Amygdala (tissue), 56 donors: ENCODE data around the gene SMC5.
"Not testable (repeated sequence)": the region's sequence is repeated elsewhere in the genome, so short reads cannot be mapped to it uniquely, and the experiment has no call there.

Experiments used
- DNase-seq, 56 donors: peaks; one replicate each; lab custom pipeline; 2025; lab: John Stamatoyannopoulos, UW

Gene SMC5

DNA sequence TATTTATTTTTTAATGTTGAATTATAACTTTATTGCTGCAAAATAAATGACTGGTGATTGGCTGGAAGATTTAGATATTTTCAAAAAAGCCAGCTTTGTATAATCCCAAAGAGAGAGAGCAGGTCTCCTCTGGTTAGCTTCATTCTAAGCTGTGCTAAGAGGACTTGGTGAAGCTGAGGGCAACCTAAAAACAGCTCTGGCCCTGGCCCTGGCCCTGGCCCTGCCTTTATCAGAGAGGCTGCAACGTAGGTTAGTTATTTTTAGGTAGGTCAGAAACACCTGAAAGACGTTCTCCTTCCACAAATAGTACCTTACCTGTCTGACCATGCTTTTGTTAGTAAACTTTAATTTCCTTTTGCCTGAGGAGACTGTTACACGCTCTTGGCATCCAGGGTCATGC lies 97.0 kb downstream of the SMC5 start:
- no peak for DNase-seq

DNA sequence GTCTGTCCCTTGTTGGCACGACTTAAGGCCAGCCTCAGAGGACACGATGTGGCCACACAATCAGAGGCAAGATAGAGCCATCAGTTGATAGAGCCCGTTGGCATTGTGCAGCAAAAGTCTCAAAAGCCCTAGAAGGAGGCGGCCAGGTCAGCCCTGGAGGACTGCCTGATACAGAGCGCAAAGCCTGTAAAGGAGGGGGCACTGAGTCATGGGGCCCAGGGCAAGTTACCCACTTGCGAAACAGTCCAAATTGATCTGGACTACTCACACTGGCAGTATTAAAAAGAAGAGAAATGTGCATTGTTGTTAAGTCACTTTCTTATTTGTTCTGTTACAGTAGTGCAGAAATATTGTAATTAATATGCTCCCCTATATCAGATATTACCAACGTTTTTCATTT lies 104.2 kb downstream of the SMC5 start:
- no peak for DNase-seq

DNA sequence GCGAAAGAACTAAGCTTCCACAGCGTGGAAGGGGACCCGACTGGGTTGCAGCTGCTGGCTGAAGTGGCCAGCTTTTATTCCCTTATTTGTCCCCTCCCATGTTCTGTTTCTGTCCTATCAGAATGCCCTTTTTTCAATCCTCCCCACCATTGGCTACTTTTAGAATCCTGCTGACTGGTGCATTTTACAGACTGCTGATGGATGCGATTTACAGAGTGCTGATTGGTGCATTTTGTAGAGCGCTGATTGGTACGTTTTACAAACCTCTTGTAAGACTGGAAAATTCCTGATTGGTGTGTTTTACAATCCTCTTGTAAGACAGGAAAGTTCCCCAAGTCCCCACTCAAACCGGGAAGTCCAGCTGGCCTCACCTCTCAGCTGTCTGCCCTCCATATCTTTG lies 105.0 kb downstream of the SMC5 start:
- DNase-seq: no peak

DNA sequence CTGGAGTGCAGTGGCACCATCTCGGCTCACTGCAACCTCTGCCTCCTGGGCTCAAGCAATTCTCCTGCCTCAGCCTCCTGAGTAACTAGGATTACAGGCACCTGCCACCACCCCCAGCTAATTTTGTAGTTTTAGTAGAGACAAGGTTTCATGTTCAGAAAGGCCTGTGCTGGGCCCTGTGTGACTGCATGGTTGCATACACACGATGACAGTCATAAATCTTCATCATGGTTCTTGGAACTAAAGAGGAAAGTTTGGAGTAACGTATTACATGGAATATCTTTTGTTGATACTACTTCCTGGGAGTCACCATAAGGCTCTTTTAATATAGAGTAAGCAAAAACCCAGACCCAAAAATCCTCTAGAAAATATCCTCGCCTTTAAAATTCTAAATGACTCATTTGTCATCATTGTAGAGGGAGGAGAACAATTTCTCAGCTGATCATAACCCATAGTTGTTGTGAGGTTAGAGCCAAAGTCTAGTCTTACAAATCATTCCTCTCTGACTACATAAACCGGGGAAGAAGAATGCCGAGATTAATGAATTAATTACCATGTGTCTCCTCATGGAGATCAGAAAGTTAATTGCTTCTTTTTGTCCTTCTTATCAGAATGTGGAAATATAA lies 108.6 kb downstream of the SMC5 start:
- no peak for DNase-seq

DNA sequence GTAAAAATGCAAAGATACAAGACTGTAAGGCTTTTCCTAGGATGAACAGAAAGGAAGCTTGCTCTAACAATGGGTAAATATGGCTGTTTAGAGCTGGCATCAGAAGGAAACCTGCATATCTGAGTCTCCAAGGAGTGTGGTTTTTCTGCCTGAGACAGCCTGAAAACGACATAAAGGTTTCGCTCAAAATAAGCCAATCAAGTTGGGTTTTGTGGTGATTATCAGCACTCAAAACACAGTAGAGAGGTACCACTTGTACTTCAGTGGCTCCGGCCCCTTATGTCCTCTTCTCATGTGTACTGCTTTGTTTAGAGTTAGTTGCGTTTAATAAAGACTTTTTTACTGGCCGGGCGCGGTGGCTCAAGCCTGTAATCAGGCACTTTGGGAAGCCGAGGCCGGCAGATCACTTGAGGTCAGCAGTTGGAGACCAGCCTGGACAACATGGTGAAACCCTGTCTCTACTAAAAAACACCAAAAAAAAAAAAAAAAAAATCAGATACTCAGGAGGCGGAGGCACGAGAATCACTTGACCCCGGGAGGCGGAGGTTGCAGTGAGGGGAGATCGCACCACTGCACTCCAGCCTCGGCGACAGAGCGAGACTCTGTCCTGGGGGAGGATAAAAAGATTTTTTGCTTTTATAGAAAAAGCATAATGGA lies 116.3 kb downstream of the SMC5 start:
- DNase-seq: no peak

DNA sequence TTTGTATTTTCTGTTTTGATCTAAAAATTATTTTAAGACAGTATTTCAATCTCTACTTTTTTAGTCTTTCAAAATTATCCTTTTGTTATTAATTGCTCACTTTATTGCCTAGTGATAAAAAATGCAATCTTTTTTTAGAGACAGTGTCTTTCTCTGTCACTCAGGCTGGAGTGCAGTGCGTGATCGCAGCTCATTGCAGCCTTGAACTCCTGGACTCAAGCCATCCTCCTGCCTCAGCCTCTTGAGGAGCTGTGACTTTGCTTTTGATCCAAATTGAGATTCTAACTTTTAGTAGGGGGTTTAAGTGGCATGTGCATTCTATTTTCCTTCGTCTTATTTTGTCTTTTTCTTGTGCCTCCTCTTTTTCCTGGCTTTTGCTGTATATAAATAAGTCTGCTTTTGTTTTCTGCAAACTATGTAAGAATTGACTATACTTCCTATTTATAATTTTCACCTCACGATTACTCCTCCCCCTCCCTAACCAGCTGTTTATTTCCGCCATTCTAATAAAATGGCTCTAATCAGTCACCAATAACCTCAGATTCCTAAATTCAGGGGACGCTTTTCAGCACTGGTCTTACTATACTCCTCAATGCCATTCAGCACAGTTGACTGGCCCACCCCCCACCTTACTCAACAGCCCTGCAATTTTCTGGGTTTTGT lies 123.4 kb downstream of the SMC5 start:
- no peak for DNase-seq

DNA sequence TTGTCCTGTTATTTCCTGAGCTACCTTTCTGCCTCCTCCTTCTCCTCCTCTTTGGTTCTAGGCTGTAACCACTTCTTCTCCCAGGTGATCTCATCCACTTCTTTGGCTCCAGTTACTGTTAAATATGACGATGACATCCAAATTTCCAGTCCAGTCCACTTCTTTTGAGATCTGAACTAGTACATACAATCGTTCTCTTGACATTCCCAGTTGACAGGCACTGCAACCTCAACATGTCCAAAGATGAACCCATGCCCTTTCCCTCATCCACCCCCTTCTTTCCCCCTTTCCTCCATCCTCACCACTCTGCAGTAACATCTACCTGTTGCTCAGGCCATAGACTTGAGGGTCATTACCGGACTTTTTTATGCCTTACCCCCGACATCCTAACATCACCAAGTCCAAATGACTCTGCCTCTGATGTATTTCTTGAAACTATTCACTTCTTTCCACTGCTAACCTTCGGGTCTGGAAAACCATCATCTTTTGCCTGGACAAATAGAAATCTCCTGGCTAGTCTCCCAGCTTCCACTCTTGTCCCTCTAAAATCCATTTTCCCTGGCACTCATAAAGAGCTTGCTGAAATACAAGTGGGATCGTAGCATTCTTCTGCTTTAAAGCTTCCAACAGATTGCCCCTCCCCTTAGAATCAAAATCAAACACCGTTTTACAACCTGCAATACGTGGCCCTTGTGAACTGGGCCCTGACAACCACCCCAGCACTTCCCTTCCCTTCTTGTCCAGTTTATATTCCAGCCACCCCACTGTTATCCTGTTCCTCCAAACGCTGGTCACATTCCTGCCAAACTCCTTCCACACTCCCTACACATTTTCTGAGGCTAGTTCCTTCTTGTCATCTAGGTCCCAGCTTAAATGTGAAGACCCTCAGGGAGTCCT lies 124.2 kb downstream of the SMC5 start:
- no peak for DNase-seq

DNA sequence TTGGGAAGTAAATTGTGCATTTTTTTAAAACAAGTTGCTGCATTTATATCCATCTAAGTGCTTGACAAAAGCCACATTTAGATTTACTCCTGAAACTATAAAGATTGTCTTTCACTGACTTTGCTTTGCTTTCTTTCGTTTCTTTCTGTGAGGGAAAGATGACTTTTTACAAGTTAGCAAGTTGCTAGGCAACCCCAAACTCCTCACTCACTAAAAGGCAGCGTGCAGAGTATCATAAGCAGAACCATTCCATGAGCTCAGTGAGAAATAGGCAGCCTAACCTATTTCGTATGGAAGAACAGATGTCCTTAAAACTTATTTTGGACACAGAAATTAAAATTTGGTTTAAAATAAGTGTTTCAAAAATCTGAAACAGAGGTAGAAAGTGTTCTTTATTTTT lies 126.6 kb downstream of the SMC5 start:
- no peak for DNase-seq

DNA sequence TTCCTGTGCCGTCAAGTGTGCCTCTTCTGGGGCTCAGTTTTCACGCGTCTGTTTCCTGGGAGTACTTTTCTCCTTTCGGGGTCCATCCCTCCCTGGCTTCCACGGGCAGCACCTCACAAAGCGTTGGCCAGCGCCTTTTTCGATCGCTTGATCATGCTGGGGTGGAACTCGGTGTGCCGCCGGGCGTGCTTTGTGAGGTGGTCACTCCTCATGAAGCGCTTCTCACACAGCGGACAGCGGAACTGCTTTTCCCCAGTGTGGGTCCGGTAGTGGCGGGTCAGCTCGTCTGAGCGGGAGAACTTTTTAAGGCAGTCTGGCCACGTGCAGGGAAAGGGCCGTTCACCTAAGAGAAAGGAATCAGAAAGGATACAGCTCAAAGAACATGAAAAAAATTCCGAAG lies 128.9 kb downstream of the SMC5 start:
- no peak for DNase-seq

DNA sequence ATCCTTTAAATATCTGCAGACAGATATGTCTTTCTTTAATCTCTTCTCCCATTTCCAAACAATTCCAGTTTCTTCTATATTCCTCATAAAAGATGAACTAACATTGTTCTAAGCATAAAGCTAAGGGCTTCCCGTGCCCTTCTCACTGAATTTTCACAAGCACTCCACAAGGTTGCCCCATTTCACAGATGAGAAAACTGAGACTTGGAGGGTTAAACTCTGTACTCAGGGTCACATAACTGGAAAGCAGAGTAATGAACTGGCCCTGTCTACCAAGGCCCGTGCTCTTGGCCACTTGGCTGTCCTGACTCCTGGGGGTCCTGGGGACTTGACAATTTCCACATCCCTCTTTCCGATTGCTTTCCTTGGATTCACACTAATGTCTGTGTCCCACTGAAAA lies 130.4 kb downstream of the SMC5 start:
- DNase-seq: no peak

DNA sequence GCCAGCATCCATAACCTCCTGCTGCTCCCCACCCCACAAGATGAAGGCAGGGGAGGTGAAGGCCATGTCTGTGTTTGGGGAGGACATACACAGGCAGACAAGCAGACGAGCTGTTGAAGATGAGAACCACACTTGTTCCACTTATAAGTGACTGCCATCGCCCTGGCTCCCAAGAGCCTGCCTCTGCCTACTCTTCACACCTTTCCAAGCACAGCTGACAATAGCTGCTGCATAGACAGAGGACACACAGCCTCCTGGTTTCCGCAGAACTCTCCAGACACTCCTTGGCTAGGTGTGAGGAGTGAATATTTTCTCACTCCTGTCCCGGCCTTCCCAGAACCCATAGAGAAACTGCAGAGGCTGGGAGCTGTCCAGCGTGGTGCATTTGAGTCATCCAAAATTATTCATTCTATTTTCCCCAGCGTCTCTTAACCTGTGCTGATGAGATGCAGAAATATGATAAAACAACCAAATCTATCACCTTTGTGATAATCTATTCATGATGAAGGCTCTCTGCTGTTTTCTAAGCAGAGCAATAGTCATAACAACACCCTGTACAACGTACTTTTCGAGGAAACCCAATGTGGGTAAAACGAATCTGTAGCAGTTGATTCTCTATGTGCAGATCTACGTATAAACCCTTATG lies 131.0 kb downstream of the SMC5 start:
- peak in 2 of 56 donors; percentile 9 to 13 for DNase-seq

DNA sequence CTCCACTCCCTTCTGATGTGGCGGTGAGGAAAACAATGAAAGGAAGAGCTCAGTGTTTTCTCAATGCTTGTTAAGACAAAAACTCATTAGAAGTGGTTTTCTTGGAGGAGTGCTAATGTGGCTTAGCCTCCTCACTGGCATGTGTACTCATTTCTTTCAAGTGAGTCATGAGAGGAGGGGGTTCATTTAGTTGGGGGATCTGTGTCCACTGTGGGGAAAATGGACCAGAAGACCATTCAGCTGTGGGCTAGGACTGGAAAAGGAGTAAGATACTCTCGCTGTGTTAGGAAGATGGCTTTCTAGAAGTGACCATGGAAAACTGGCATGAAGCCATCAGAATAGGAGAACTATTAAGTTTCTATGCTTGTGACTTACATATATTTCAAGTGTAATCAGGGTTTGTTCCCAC lies 132.2 kb downstream of the SMC5 start:
- no peak for DNase-seq

DNA sequence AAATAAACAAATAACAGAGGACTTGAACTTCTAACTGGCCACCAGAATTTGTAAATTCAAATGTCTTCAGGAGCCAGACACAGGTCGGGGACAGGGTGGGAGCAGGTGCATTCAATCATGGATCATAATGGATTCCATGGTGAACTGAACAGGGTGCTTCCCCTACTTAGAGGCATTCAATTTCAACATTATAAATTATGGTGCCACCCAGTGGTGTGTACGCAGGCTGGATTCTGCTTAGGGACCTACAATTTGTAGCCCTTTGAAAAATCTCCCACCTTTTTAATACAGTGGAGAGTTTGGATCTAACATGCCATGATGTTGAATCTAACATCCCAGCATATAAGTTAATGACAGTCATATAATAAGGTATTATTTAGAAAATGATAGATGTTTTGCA lies 133.4 kb downstream of the SMC5 start:
- DNase-seq: peak in 3 of 56 donors; percentile 5 to 18 (median 7)

DNA sequence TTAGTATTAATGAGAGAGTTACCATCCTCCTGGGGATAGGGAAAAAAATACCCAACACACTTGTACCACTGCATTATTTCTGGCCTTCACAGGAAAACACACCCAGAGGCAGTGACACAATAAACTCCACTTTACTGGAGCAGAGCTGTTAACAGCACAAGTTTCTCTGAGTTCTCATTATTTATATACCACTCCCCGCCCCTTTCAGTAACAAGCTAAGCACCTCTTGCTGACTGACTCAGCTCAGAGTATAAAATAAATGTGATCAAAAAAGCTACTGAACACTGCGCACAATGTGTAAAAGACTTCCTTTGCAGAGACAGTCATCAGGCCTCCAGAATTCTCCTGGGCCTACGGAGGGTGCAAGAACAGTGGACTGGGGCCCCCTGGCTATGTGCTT lies 134.1 kb downstream of the SMC5 start:
- DNase-seq: peak in 2 of 56 donors; percentile 11 to 19

DNA sequence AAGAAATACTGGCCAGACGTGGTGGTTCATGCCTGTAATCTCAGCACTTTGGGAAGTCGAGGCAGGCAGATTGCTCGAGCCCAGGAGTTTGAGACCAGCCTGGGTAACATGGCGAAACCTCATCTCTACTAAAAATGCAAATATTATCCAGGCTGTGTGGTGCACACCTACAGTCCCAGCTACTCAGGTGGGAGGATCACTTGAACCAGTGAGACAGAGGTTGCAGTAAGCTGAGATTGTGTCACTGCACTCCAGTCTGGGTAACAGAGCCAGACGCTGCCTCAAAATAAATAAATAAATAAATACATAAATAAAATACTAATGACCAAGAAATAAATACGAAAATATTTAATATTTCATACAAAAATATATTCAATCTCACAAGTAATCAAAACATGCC lies 136.9 kb downstream of the SMC5 start:
- no peak for DNase-seq

DNA sequence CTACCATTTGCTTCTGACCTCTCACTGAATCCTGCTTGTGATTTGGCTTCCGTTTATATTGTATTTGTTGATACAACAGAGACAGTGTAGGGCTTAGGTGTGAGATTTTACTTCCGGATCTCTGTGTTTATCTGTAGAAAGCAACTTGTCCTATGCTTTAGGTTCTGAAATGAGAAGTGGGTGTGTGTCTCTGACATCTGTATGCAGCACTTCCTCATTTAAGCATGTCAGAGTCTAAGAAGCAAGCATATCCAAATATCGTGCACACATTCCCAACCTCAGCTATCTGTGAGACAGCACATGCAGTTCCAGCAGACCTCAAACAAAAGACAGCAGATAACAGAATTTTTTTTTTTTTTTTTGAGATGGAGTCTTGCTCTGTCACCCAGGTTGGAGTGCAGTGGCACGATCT lies 139.4 kb downstream of the SMC5 start:
- DNase-seq: no peak

DNA sequence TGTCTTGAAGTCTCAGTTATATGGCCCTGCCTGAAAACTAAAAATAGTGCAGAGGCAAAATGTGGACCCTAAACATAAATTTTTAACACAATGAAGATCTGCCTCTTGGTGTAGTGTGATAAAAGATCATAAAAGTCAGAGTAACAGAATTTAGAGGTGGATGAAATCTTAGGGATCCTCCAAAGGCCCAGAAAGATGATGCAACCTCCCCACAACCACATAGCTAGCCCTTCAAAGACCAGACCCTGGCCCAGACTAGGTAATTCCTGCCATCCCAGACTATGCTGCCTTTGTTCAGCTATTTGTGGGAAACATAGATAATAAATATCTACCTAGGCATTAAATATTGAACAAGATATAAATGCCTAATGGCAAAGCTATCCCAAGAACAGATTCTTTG lies 140.4 kb downstream of the SMC5 start:
- no peak for DNase-seq

DNA sequence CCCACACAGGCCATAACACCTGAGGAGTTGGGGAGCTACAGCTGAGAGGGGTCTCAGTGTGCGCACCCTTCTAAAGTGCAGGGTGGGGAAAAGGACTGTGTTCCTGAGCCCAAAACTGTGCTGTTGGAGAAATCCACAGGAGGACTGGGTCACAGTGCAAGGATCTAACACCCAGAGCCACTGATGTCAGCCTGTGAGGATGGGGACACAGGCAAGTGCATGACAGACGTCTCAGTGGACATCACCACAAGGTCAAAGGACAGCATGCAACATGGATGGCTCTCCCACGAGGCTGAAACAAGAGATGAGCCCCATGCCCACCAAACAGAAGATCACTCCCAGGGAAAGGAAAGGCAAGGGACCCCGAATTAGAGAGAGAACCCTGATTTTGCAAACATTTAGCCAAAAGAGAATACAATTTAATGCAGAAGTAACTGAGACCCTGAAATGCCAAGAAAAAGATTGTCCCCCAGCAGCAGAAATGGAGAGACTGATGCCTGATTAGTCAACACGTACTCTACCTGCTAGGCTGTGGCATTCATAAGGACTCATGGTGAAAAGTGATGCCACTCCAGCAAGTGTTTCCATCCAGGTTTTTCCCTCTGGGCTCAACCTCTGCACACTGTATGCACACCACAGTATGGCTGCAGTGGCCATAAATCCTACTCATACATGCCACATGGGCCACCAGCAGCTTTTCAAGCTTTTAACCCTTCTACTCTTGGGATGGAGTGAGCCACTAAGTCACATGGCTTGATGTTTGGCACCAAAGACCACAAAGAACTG lies 141.5 kb downstream of the SMC5 start:
- no peak for DNase-seq

DNA sequence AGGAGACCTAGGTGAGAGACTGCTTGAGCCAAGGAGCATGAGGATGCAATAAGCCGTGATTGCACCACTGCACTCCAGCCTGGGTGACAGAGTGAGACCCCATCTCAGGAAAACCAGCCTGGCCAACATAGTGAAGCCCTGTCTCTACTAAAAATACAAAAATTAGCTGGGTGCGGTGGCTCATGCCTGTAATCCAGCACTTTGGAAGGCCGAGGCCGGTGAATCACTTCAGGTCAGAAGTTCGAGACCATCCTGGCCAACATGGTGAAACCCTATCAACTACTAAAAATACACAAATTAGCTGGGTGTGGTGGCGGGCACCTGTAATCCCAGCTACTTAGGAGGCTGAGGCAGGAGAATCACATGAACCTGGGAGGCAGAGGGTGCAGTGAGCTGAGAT lies 142.5 kb downstream of the SMC5 start:
- DNase-seq: not testable (repeated sequence)

DNA sequence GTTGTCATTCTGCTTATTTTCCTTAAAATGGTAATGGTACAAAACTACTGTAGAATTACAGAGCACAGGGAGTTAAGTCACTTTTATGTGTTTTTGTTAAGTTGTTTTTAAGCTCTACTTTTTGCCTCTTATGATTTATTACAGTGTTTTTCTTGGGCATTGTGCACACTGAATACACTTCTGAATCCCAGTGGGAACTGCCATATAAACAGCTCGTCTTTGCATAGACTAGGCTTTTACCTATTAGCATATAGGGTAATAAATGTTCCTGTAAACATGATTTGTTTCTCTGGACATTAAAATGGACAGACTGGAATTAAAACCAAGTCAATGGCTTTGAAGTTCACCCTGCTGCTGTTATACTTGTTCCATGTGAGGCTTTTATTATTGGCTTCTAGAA lies 143.4 kb downstream of the SMC5 start:
- no peak for DNase-seq
